IMR-90 (cell line): ENCODE results near the gene BRINP1. TPM values are rescaled to one million over a fixed set of nuclear protein-coding genes. Genes with fewer than 3 reads are reported as not detected.

Experiments used
- ATAC-seq: fragments of 200-7000 bp; cut with Tn5 transposase; 2 replicates; pipeline ENCODE4 v1.9.1; 2020; ENCODE audit warnings: low read depth, mild to moderate bottlenecking, moderate library complexity
- BruUV-seq: library from RNA; stranded (reverse); fragments of 400-500 nt; replicated peaks from 2 replicates; lab custom pipeline; 2021; lab: Mats Ljungman, UMichigan
- CTCF ChIA-PET: fragments of 300-600 bp; formaldehyde crosslinking; extraction: SDS; loops from one replicate; lab custom pipeline; 2021; ENCODE audit warnings: antibody characterized with exemption; lab: Yijun Ruan, JAX
- POLR2A ChIA-PET: fragments of 300-600 bp; sonication (Branson Sonifier 250); formaldehyde crosslinking; loops from one replicate; lab custom pipeline; 2022; ENCODE audit warnings: antibody characterized with exemption; ENCODE audit not compliant: unreplicated experiment; lab: Charles Lee
- DNase-seq: peaks from one replicate; pipeline ENCODE4 v3.0.0; 2013
- H2AFZ ChIP-seq: replicated peaks from 2 replicates; pipeline ENCODE3; 2013; ENCODE audit warnings: low read length, mild to moderate bottlenecking; ENCODE audit not compliant: poor library complexity
- H2AK5ac ChIP-seq: 2 replicates; pipeline ENCODE4 v1.6.1; 2013; ENCODE audit warnings: low read depth, low read length, inconsistent platforms
- H2AK9ac ChIP-seq: replicated peaks from 2 replicates; pipeline ENCODE3; 2013; ENCODE audit warnings: mild to moderate bottlenecking, low read depth, low read length, moderate library complexity; ENCODE audit not compliant: poor library complexity
- H2BK120ac ChIP-seq: 2 replicates; pipeline ENCODE4 v1.6.1; 2013; ENCODE audit warnings: low read depth, low read length, inconsistent platforms
- H2BK15ac ChIP-seq: 3 replicates; pipeline ENCODE4 v1.6.1; 2013; ENCODE audit warnings: low read depth, low read length, inconsistent platforms
- H2BK20ac ChIP-seq: 2 replicates; pipeline ENCODE4 v1.6.1; 2013; ENCODE audit warnings: low read depth, mild to moderate bottlenecking, inconsistent platforms, low read length, moderate library complexity
- H2BK5ac ChIP-seq: 2 replicates; pipeline ENCODE4 v1.6.1; 2013; ENCODE audit warnings: mild to moderate bottlenecking, low read depth, low read length, inconsistent platforms; ENCODE audit not compliant: poor library complexity, severe bottlenecking
- H3K14ac ChIP-seq: replicated peaks from 2 replicates; pipeline ENCODE4 v1.6.1; 2013; ENCODE audit warnings: low read depth, low read length, inconsistent platforms
- H3K18ac ChIP-seq: 2 replicates; pipeline ENCODE4 v1.6.1; 2013; ENCODE audit warnings: low read depth, low read length, control low read depth
- H3K23ac ChIP-seq: 2 replicates; pipeline ENCODE4 v1.6.1; 2013; ENCODE audit warnings: low read depth, low read length, inconsistent platforms
- H3K27ac ChIP-seq: 2 replicates; pipeline ENCODE4 v1.5.1; 2013; ENCODE audit warnings: mild to moderate bottlenecking, control low read depth, low read length; ENCODE audit not compliant: insufficient read depth
- H3K27me3 ChIP-seq: 2 replicates; pipeline ENCODE4 v1.6.1; 2013; ENCODE audit warnings: low read length; ENCODE audit not compliant: control insufficient read depth, insufficient read depth
- H3K36me3 ChIP-seq: 2 replicates; pipeline ENCODE4 v1.6.1; 2013; ENCODE audit warnings: low read length, mixed read lengths; ENCODE audit not compliant: control insufficient read depth, insufficient read depth
- H3K4ac ChIP-seq: 2 replicates; pipeline ENCODE4 v1.6.1; 2013; ENCODE audit warnings: low read depth, low read length, inconsistent platforms
- H3K4me1 ChIP-seq: 2 replicates; pipeline ENCODE4 v1.6.1; 2013; ENCODE audit warnings: low read length, mixed read lengths; ENCODE audit not compliant: control insufficient read depth, insufficient read depth
- H3K4me2 ChIP-seq: 2 replicates; pipeline ENCODE4 v1.6.1; 2013; ENCODE audit warnings: low read depth, mild to moderate bottlenecking, control low read depth, low read length, moderate library complexity
- H3K4me3 ChIP-seq: 2 replicates; pipeline ENCODE4 v1.5.1; 2013; ENCODE audit warnings: low read depth, mild to moderate bottlenecking, control low read depth, low read length, moderate library complexity; ENCODE audit not compliant: insufficient read depth
- H3K56ac ChIP-seq: 2 replicates; pipeline ENCODE4 v1.6.1; 2013; ENCODE audit warnings: low read length, inconsistent platforms; ENCODE audit not compliant: insufficient read depth; ENCODE audit errors: extremely low read depth
- H3K79me1 ChIP-seq, 2 experiments: 2 replicates each; pipeline ENCODE4 v1.6.1; 2013; ENCODE audit warnings: low read length in 2 of 2, inconsistent platforms in 1 of 2, low read depth in 1 of 2
- H3K9ac ChIP-seq: 2 replicates; pipeline ENCODE4 v1.6.1; 2013; ENCODE audit warnings: low read depth, low read length, control low read depth
- H3K9me1 ChIP-seq: 2 replicates; pipeline ENCODE4 v1.6.1; 2013; ENCODE audit warnings: low read length, inconsistent platforms; ENCODE audit not compliant: insufficient read depth
- H3K9me3 ChIP-seq: 2 replicates; pipeline ENCODE4 v1.6.1; 2013; ENCODE audit warnings: low read length; ENCODE audit not compliant: control insufficient read depth, insufficient read depth
- H4K20me1 ChIP-seq: 2 replicates; pipeline ENCODE4 v1.6.1; 2013; ENCODE audit warnings: low read length, inconsistent platforms; ENCODE audit not compliant: insufficient read depth
- H4K5ac ChIP-seq: 2 replicates; pipeline ENCODE4 v1.6.1; 2013; ENCODE audit warnings: mild to moderate bottlenecking, low read depth, low read length, control low read depth
- H4K8ac ChIP-seq, 2 experiments: 2 replicates each; pipeline ENCODE4 v1.6.1; 2013; ENCODE audit warnings: low read depth in 2 of 2, low read length in 2 of 2, control low read depth in 1 of 2, inconsistent platforms in 1 of 2
- H4K91ac ChIP-seq: 2 replicates; pipeline ENCODE4 v1.6.1; 2013; ENCODE audit warnings: low read depth, low read length, inconsistent platforms; ENCODE audit not compliant: insufficient read depth
- CEBPB ChIP-seq: IDR thresholded peaks from 2 replicates; pipeline ENCODE4 v1.6.1; 2012; ENCODE audit warnings: low read depth, low read length, improper control_type of control experiment
- CHD1 ChIP-seq: IDR thresholded peaks from 2 replicates; pipeline ENCODE4 v1.6.1; 2012; ENCODE audit warnings: low read depth, low read length, improper control_type of control experiment
- CTCF ChIP-seq: conservative IDR thresholded peaks from 2 replicates; pipeline ENCODE4 v1.5.1; 2012; ENCODE audit warnings: mild to moderate bottlenecking, low read depth, low read length, improper control_type of control experiment
- FOS ChIP-seq: fragments of 150-350 bp; IDR thresholded peaks from 2 replicates; pipeline ENCODE4 v1.6.1; 2016; ENCODE audit warnings: low read depth, low read length
- MAZ ChIP-seq: IDR thresholded peaks from 2 replicates; pipeline ENCODE4 v1.6.1; 2012; ENCODE audit warnings: low read depth, mild to moderate bottlenecking, low read length, improper control_type of control experiment, moderate library complexity, borderline replicate concordance
- POLR2A ChIP-seq: IDR thresholded peaks from 2 replicates; pipeline ENCODE4 v1.6.1; 2012; ENCODE audit warnings: mild to moderate bottlenecking, low read depth, low read length
- RCOR1 ChIP-seq: IDR thresholded peaks from 2 replicates; pipeline ENCODE4 v1.6.1; 2012; ENCODE audit warnings: mild to moderate bottlenecking, low read length, improper control_type of control experiment; ENCODE audit not compliant: insufficient replicate concordance
- SMC3 ChIP-seq: fragments of 150-350 bp; IDR thresholded peaks from 2 replicates; pipeline ENCODE4 v1.6.1; 2016; ENCODE audit warnings: low read depth, mild to moderate bottlenecking, antibody characterized with exemption, low read length, moderate library complexity
- USF2 ChIP-seq: fragments of 150-350 bp; IDR thresholded peaks from 2 replicates; pipeline ENCODE4 v1.6.1; 2017; ENCODE audit warnings: mild to moderate bottlenecking, antibody characterized with exemption, low read length, low read depth
- WGBS, 2 experiments: methylation state at CpG; one replicate each; pipeline versions ENCODE4 v1.1.5 to v1.1.7; 2013; ENCODE audit warnings: missing lambda C conversion rate in 2 of 2; ENCODE audit not compliant: insufficient read length in 1 of 2; ENCODE audit errors: extremely low coverage in 2 of 2; 5-methylcytosine and 5-hydroxymethylcytosine counted together
- dilution Hi-C: fragments of 300-500 bp; cut with HindIII; formaldehyde crosslinking; loops from one replicate; pipeline ENCODE4 v1.14.3; 2018; ENCODE audit warnings: low sequenced_read_pairs; ENCODE audit not compliant: unreplicated experiment
- in situ Hi-C: fragments of 300-500 bp; cut with MboI; formaldehyde crosslinking; loops from 3 replicates; pipeline ENCODE4 v1.14.3; 2019; ENCODE audit warnings: low sequenced_read_pairs, inconsistent platforms, mixed read lengths
- intact Hi-C: fragments of 100-400 bp; cut with micrococcal nuclease; formaldehyde crosslinking; loops from 2 replicates; pipeline ENCODE4 v1.10.0; 2022
- polyA plus RNA-seq, 3 experiments: library from polyadenylated mRNA; depleted of rRNA; stranded (reverse); fragments of >200 nt; gene quantifications; 2 replicates each; pipeline ENCODE4 v1.2.3, GENCODE V29; 2012; ENCODE audit warnings: low replicate concordance in 1 of 3
- total RNA-seq: library from RNA; depleted of rRNA; stranded (reverse); fragments of >200 nt; gene quantifications from 2 replicates; pipeline ENCODE4 v1.2.3, GENCODE V29; 2012

The BRINP1 gene
- total and polyA plus RNA-seq, 2 of the 4 experiments (the other 2 are of a cell fraction): under 0.01 TPM; not detected in 1

- Histone ChIP-seq H3K9me3 (peaks cover 9% of the 10 kb centered on the region), H3K4me3 (no peak overlapping the region), H2AFZ (no peak overlapping the region), H2BK20ac (no peak overlapping the region), H3K79me1 (no peaks in the 10 kb centered on the region), H3K27me3 (no peaks in the 10 kb centered on the region), H3K23ac (no peak overlapping the region), H3K4me1 (no peaks in the 10 kb centered on the region), H3K9ac (no peak overlapping the region), H3K36me3 (no peaks in the 10 kb centered on the region), H3K27ac (no peak overlapping the region), H4K8ac (no peak overlapping the region), H4K5ac (no peak overlapping the region), H3K4me2 (no peak overlapping the region), H3K56ac (no peak overlapping the region), H2BK5ac (no peak overlapping the region), H2AK9ac (no peak overlapping the region), H4K91ac (no peak overlapping the region), H3K18ac (no peak overlapping the region), H4K20me1 (no peaks in the 10 kb centered on the region), H3K4ac (no peak overlapping the region), H2BK15ac (no peak overlapping the region), H3K14ac (no peak overlapping the region), H2AK5ac (no peak overlapping the region), H3K9me1 (no peaks in the 10 kb centered on the region), H2BK120ac (no peak overlapping the region)
- in situ Hi-C loops (no loop called here), dilution Hi-C loops (no loop called here), intact Hi-C loops (no loop called here)
- CTCF ChIA-PET: no interaction called here
- no peak for DNase-seq
- WGBS, 2 experiments: 70% methylated on average over 9 of the region's 16 CpGs; no CpG with 5 or more reads in 1 of the 2 experiments
- no peak for ATAC-seq
- TF ChIP-seq CHD1: no peak
- TF ChIP-seq SMC3: no peak
- no peak for TF ChIP-seq CEBPB
- TF ChIP-seq MAZ: no peak
- no peak for TF ChIP-seq RCOR1
- TF ChIP-seq FOS: no peak
- TF ChIP-seq USF2: no peak
- TF ChIP-seq CTCF: no peak
- no peak for TF ChIP-seq POLR2A
- BruUV-seq: no TSS peak
- POLR2A ChIA-PET: no interaction called here
Observed at GRCh38 chr9:119167876-119168275, 201.4 kb downstream of the BRINP1 start.
